LNCAP (cell line): Measurements from ENCODE around the gene SLX9.

Experiments
- TF ChIP-seq, protein P1 (sequence below): fragments of 450-650 bp; IDR thresholded peaks from 2 replicates; pipeline ENCODE4 v1.5.1; 2017; ENCODE audit warnings: mild to moderate bottlenecking

Gene SLX9

GRCh38 chr21:44952929-44953627 lies 13.2 kb downstream of the SLX9 start:
- TF ChIP-seq, protein P1, sequence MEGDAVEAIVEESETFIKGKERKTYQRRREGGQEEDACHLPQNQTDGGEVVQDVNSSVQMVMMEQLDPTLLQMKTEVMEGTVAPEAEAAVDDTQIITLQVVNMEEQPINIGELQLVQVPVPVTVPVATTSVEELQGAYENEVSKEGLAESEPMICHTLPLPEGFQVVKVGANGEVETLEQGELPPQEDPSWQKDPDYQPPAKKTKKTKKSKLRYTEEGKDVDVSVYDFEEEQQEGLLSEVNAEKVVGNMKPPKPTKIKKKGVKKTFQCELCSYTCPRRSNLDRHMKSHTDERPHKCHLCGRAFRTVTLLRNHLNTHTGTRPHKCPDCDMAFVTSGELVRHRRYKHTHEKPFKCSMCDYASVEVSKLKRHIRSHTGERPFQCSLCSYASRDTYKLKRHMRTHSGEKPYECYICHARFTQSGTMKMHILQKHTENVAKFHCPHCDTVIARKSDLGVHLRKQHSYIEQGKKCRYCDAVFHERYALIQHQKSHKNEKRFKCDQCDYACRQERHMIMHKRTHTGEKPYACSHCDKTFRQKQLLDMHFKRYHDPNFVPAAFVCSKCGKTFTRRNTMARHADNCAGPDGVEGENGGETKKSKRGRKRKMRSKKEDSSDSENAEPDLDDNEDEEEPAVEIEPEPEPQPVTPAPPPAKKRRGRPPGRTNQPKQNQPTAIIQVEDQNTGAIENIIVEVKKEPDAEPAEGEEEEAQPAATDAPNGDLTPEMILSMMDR: no peak

- TF ChIP-seq, protein P1: no peak
These were observed 13.8 kb downstream of the SLX9 start for GRCh38 chr21:44953628-44954021.

- TF ChIP-seq, protein P1: no peak
These were observed 14.5 kb downstream of the SLX9 start for GRCh38 chr21:44954281-44954771.

- TF ChIP-seq, protein P1: no peak
These were observed 15.4 kb downstream of the SLX9 start for GRCh38 chr21:44955141-44955797.

GRCh38 chr21:44955798-44956175 lies 16.0 kb downstream of the SLX9 start:
- TF ChIP-seq, protein P1: no peak

DNA sequence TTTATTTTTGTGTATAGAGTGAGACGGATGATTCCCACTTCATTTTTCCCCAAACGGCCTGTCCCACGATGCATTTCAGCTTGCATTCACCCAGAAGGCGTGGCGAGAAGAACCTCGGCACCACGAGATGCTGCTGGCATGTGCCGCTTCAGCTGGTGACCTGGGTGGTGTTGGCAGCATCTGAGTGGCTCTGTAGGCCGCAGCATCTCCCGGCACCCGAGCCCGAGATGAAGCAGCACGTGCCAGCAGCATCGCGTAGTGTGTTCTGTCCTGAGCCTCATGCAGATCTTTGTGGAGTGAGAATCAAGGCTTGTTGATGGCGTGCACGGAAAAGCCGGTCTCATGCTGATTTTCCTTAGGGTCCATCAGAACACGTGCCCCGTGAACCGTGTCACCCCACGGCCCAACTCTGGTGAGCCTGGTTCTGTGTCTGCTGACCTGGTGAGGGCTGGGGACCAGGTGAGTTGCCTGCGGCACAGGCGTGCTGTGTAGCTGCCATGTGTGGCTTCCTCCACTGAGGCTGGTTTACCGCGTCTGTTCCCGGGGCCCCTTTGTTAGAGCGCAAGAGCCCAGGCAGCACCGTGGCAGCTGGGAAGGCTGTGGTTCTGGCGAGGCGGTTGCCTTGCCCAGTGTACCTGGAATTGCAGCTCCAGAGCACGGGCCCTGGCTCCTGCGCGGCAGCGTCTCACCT lies 16.7 kb downstream of the SLX9 start:
- TF ChIP-seq, protein P1: no peak

DNA sequence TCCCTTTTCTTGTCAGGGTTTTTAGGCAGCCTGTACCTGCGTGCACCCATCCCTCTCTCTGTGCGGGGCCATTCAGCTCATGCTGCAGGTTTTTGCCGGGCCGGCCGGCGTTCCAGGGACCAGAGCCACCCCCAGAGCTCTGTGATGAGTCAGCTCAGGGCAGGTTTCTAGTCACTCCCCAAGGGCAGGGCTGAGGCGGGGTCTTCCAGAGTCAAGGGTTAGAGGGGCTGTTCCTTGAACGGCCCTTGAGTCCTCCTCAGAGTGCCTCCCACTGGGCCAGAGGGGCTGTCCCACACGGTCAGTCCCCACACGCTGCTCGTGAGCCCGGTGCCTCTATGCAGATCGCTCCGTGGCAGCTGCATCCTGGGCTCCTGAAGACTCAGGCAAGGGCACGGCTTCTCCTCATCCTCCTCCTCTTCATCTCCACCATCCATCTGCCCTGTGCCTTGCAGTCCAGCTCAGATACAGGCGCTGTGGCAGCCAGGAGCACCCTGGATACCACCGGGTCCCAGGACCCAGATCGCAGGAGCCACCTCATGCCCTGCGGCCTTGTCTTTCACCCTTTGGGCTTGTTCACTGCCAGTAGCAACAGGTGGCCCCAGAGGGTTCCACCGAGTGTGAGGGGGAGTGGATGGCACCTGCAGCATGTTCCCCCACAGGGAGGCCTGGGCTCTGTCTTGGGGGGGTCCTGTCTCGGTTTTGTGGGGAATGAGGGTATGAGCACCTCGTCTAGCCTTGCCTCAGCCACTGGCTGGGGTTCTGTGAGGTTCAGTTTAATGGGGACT lies 17.4 kb downstream of the SLX9 start:
- TF ChIP-seq, protein P1: no peak
